Right cardiac atrium (tissue), 5 donors: ENCODE data around the gene SEL1L3. TPM values are rescaled to one million over a fixed set of nuclear protein-coding genes. Genes with fewer than 3 reads are reported as not detected.

Source experiments
- ATAC-seq, 2 donors: fragments of 200-7000 bp; cut with Tn5 transposase; one replicate each; pipeline versions ENCODE4 v1.8.0 to v1.9.1; 2020; ENCODE audit warnings: moderate library complexity in 2 of 2, mild to moderate bottlenecking in 1 of 2
- DNase-seq, 3 donors: peaks; one replicate each; pipeline ENCODE4 v3.0.0-alpha.2; 2020
- H3K27ac ChIP-seq: one replicate; pipeline ENCODE4 v1.5.1; 2013; ENCODE audit warnings: mild to moderate bottlenecking, low read length, control low read depth, moderate library complexity
- H3K27me3 ChIP-seq: one replicate; pipeline ENCODE4 v1.6.1; 2013; ENCODE audit not compliant: control insufficient read depth, insufficient read depth
- H3K4me1 ChIP-seq: one replicate; pipeline ENCODE4 v1.6.1; 2013; ENCODE audit warnings: low read length; ENCODE audit not compliant: control insufficient read depth, insufficient read depth
- H3K4me3 ChIP-seq: one replicate; pipeline ENCODE4 v1.5.1; 2013; ENCODE audit warnings: low read length, control low read depth
- H3K9me3 ChIP-seq: one replicate; pipeline ENCODE4 v1.6.1; 2013; ENCODE audit warnings: low read length; ENCODE audit not compliant: control insufficient read depth
- WGBS: extraction: QIAGEN DNeasy Blood & Tissue Kit; methylation state at CpG from one replicate; pipeline ENCODE4 v1.1.7; 2013; 5-methylcytosine and 5-hydroxymethylcytosine counted together
- intact Hi-C, 4 donors: fragments of 100-400 bp; cut with DNase I; formaldehyde crosslinking; loops; one replicate each; pipeline versions ENCODE4 v1.11.0 to v1.14.0; 2022 to 2023
- polyA plus RNA-seq: library from polyadenylated mRNA; stranded (reverse); fragments of 200-250 nt; gene quantifications from one replicate; pipeline ENCODE4 v1.2.3, GENCODE V29; 2013
- total RNA-seq, 4 donors: library from RNA; stranded (reverse); fragmentation: NEBNext Ultra II Directional; extraction: Animal tissue kit (Norgen Biotek cat#: 25700); gene quantifications; one replicate each; pipeline ENCODE4 v1.2.1, GENCODE V29; 2021
- donor health status: healthy with polysubstance abuse.
- donor health status: DM: no; HTN: yes; CAD: no.
- donor health status: DM: no; HTN: no; CAD: no.
- donor health status: DM: no; HTN: yes; CAD: no; lungs with severe emphysema.
- donor health status: DM: yes; HTN: yes; CAD: no.

Gene SEL1L3
- total and polyA plus RNA-seq, 5 donors = 1.7 to 3.1 (median 2.7) TPM

GRCh38 chr4:25863347-25863784 is 578 bp upstream of the SEL1L3 start:
- WGBS = 38% methylated on average over 26 of the region's 26 CpGs
- Histone ChIP-seq H3K27ac (no peak overlapping the region), H3K4me3 (peak overlapping the region; percentile 99), H3K4me1 (no peaks in the 10 kb centered on the region), H3K9me3 (no peaks in the 10 kb centered on the region), H3K27me3 (no peaks in the 10 kb centered on the region)
- no peak for ATAC-seq
- intact Hi-C loops = no loop called here
- DNase-seq = peak in 1 of 3 donors; percentile 52

GRCh38 chr4:25861951-25862410 is 807 bp downstream of the SEL1L3 start:
- Histone ChIP-seq H3K9me3 (no peaks in the 10 kb centered on the region), H3K4me1 (no peaks in the 10 kb centered on the region), H3K27me3 (no peaks in the 10 kb centered on the region), H3K4me3 (peak overlapping the region; percentile 99), H3K27ac (no peak overlapping the region)
- intact Hi-C loops = no loop called here
- under 1% methylated on average over 32 of the region's 32 CpGs for WGBS
- peak in 2 of 3 donors; percentile 50 to 56 for DNase-seq
- ATAC-seq = peak in 1 of 2 donors; percentile 28

DNA sequence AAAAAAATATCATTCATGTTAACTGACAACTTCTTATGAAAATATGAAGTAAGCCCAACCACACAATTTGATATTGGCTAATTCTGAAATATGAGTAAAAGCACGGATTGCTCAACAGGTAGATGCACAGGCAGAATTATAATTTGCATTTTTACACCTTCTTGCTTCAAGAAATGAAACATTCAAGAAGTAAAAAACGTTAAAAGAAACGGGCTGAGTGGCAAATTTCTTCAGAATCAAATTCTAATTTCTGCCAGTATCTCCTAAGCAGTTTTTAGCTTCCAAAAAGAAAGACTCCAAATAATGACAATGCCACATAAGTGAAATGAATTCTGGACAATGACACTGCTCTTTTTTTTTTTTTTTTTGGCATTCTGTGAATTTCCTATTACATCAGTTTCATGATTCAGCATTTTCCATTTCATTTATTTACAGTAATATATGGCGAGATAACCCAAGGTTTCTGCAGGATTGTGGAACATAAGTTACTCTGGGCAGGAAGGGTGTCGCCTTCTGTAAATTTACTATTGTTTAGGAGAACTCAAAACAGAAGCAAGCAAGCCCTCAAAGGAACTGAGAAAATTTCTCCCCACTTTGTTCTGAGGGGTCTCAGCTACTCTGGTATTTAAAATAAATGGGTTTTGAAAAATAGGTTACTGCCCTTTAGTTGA is 1.4 kb downstream of the SEL1L3 start:
- Histone ChIP-seq H3K9me3 (no peaks in the 10 kb centered on the region), H3K27me3 (no peaks in the 10 kb centered on the region), H3K4me3 (peak overlapping the region; percentile 99), H3K27ac (no peak overlapping the region), H3K4me1 (no peaks in the 10 kb centered on the region)
- DNase-seq = no peak
- no peak for ATAC-seq
- intact Hi-C loops = no loop called here
- 57% methylated on average over 5 of the region's 5 CpGs for WGBS

DNA sequence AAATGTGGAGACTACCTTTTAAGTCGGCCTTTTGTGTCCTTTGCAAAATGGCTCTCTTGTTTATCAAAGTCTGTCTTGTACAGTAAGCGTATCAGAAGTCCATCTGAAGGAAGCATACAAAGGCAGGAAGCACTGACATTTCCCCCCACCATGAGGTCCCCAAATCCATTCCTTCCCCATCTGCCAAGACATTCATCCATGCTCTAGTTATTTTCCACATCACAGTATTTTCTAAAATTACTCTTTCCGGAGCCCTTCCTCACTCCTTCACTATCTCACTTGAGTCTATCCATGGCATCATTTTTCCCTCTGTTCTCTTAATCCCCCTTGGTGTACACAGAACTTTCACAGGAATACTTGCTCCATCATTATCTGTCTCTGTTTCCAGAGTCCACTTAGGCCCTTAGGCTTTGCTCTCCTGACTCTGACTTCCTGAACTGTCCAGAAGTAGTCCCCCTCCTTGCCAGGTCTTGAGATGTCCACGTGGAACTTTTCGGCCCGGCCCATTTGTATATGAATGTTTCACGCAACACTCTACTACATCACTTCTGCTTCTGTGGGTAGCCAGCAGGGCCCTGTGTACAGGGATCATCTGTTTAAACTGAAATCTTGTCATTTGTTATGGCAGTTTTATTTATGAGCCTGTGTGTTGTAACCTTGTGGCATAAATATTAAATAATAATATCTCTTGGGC is 2.1 kb downstream of the SEL1L3 start:
- Histone ChIP-seq H3K27ac (no peak overlapping the region), H3K4me1 (no peaks in the 10 kb centered on the region)

GRCh38 chr4:25859429-25860148 is 3.2 kb downstream of the SEL1L3 start:
- no peak for DNase-seq
- no peaks in the 10 kb centered on the region for H3K9me3 ChIP-seq
- no peak overlapping the region for H3K4me3 ChIP-seq
- WGBS = 44% methylated on average over 6 of the region's 6 CpGs
- intact Hi-C loops = no loop called here
- ATAC-seq = peak in 1 of 2 donors; percentile 60
- no peaks in the 10 kb centered on the region for H3K27me3 ChIP-seq
- no peaks in the 10 kb centered on the region for H3K4me1 ChIP-seq
- H3K27ac ChIP-seq = no peak overlapping the region

More for the DNA sequence above, 2.1 kb downstream of the SEL1L3 start:
- Histone ChIP-seq H3K9me3 (no peaks in the 10 kb centered on the region), H3K27me3 (no peaks in the 10 kb centered on the region), H3K4me3 (no peak overlapping the region)
- no peak for DNase-seq
- ATAC-seq = no peak
- intact Hi-C loops = no loop called here
- 66% methylated on average over 7 of the region's 7 CpGs for WGBS

GRCh38 chr4:25857851-25858400 is 4.9 kb downstream of the SEL1L3 start:
- ATAC-seq (no peak), DNase-seq (no peak)
- intact Hi-C loops = no loop called here
- Histone ChIP-seq H3K27me3 (no peaks in the 10 kb centered on the region), H3K4me3 (no peak overlapping the region), H3K4me1 (no peaks in the 10 kb centered on the region), H3K27ac (no peak overlapping the region), H3K9me3 (no peaks in the 10 kb centered on the region)
- WGBS = 97% methylated on average over 8 of the region's 8 CpGs

DNA sequence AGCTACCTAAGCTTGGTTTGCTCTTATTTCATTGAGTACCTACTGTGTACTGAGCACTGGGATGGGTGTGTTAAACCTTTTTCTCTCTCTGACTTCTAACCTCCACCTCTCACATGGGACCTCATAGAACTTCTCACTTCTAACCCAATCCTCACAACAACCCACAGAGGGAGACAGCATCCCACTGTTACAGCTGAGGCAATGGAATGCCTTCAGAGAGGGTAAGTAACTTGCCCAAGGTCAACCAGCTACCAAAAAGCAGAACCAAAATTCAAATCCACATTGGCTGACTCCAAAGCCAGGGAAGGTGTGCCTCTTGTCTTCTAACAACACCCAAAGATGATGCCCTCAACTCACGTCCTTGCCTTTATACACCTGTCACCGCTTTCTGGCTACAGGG is 5.4 kb downstream of the SEL1L3 start:
- Histone ChIP-seq H3K9me3 (no peaks in the 10 kb centered on the region), H3K27me3 (no peaks in the 10 kb centered on the region), H3K27ac (no peak overlapping the region), H3K4me3 (no peak overlapping the region), H3K4me1 (no peaks in the 10 kb centered on the region)
- ATAC-seq (no peak), DNase-seq (no peak)
- WGBS = 99% methylated on average over 2 of the region's 2 CpGs
- intact Hi-C loops = no loop called here

GRCh38 chr4:25856756-25857155 is 6.0 kb downstream of the SEL1L3 start:
- WGBS = 50% methylated on average over 1 of the region's 1 CpG
- Histone ChIP-seq H3K4me1 (no peaks in the 10 kb centered on the region), H3K4me3 (no peak overlapping the region), H3K27me3 (no peaks in the 10 kb centered on the region), H3K9me3 (no peaks in the 10 kb centered on the region), H3K27ac (no peak overlapping the region)
- intact Hi-C loops = no loop called here
- DNase-seq = no peak
- no peak for ATAC-seq

- ATAC-seq = no peak
- intact Hi-C loops = no loop called here
- WGBS = 94% methylated on average over 3 of the region's 3 CpGs
Measured at GRCh38 chr4:25852103-25852502, 10.7 kb downstream of the SEL1L3 start.

DNA sequence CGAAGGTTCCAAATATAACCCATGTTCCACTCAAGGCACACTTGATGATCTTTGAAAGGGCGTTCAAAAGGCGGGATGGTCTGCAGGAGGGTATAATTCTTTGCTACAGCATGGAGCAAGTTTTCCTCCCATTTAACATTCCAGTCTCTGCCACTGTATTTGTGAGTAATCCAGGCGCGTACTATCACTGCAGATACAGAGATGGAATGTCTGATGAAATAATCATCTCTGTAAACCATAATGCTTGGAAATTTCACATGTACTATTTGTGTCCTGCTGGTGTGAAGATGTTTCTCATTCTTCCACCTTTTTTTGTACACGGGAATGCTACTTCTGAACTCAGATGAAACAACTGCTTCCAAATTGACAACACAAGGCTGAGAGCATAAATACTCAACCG is 15.5 kb downstream of the SEL1L3 start:
- DNase-seq = no peak
- H3K9me3 ChIP-seq = no peaks in the 10 kb centered on the region
- ATAC-seq = no peak
- intact Hi-C loops = no loop called here
- WGBS = 76% methylated on average over 7 of the region's 7 CpGs
- no peak overlapping the region for H3K27ac ChIP-seq
- H3K4me3 ChIP-seq = no peak overlapping the region
- no peaks in the 10 kb centered on the region for H3K27me3 ChIP-seq
- H3K4me1 ChIP-seq = no peaks in the 10 kb centered on the region

More at GRCh38 chr4:25852103-25852502, 10.7 kb downstream of the SEL1L3 start:
- no peaks in the 10 kb centered on the region for H3K27me3 ChIP-seq
- H3K4me1 ChIP-seq = no peaks in the 10 kb centered on the region
- H3K4me3 ChIP-seq = no peak overlapping the region
- H3K9me3 ChIP-seq = no peaks in the 10 kb centered on the region
- DNase-seq = no peak
- no peak overlapping the region for H3K27ac ChIP-seq
